Trophoblast cell (in vitro differentiated cells and primary cell): ENCODE data around the gene TREML1.

Source experiments
- DNase-seq, 2 donors: peaks; one replicate each; pipeline ENCODE4 v3.0.0-alpha.2; 2016
- H2AFZ ChIP-seq: 2 replicates; pipeline ENCODE4 v1.6.1; 2013; ENCODE audit warnings: low read length, moderate library complexity, mild to moderate bottlenecking; ENCODE audit not compliant: insufficient read depth, poor library complexity
- H2AK5ac ChIP-seq: 2 replicates; pipeline ENCODE4 v1.6.1; 2013; ENCODE audit warnings: mild to moderate bottlenecking, low read length
- H2BK120ac ChIP-seq: 2 replicates; pipeline ENCODE4 v1.6.1; 2013; ENCODE audit warnings: low read length, mild to moderate bottlenecking, moderate library complexity; ENCODE audit not compliant: insufficient read depth, poor library complexity
- H2BK12ac ChIP-seq: 2 replicates; pipeline ENCODE4 v1.6.1; 2013; ENCODE audit warnings: mild to moderate bottlenecking, low read length, moderate library complexity
- H2BK5ac ChIP-seq: 2 replicates; pipeline ENCODE4 v1.6.1; 2013; ENCODE audit warnings: low read length, low read depth, moderate library complexity, mild to moderate bottlenecking; ENCODE audit not compliant: poor library complexity
- H3K14ac ChIP-seq: 2 replicates; pipeline ENCODE4 v1.6.1; 2013; ENCODE audit warnings: mild to moderate bottlenecking, low read length
- H3K18ac ChIP-seq: 2 replicates; pipeline ENCODE4 v1.6.1; 2013; ENCODE audit warnings: mild to moderate bottlenecking, low read length
- H3K23ac ChIP-seq: 2 replicates; pipeline ENCODE4 v1.6.1; 2013; ENCODE audit warnings: low read length
- H3K27ac ChIP-seq: 2 replicates; pipeline ENCODE4 v1.5.1; 2013; ENCODE audit warnings: low read depth, mild to moderate bottlenecking, inconsistent platforms, low read length, moderate library complexity
- H3K27me3 ChIP-seq: 2 replicates; pipeline ENCODE4 v1.6.1; 2013; ENCODE audit warnings: inconsistent platforms, mild to moderate bottlenecking, low read length, moderate library complexity; ENCODE audit not compliant: insufficient read depth
- H3K36me3 ChIP-seq, 2 experiments: 1 replicate in 1 of 2; 2 replicates in 1 of 2; pipeline ENCODE4 v1.6.1; 2013; ENCODE audit warnings: low read length in 2 of 2, mild to moderate bottlenecking in 2 of 2, moderate library complexity in 1 of 2; ENCODE audit not compliant: insufficient read depth in 2 of 2, control insufficient read depth in 1 of 2
- H3K4ac ChIP-seq: 2 replicates; pipeline ENCODE4 v1.6.1; 2013; ENCODE audit warnings: low read depth, mild to moderate bottlenecking, low read length, moderate library complexity
- H3K4me1 ChIP-seq, 2 experiments: 1 replicate in 1 of 2; 2 replicates in 1 of 2; pipeline ENCODE4 v1.6.1; 2013; ENCODE audit warnings: low read length in 2 of 2, mild to moderate bottlenecking in 2 of 2, moderate library complexity in 1 of 2; ENCODE audit not compliant: insufficient read depth in 2 of 2, control insufficient read depth in 1 of 2
- H3K4me2 ChIP-seq: 2 replicates; pipeline ENCODE4 v1.6.1; 2013; ENCODE audit warnings: inconsistent platforms, mild to moderate bottlenecking, low read length, moderate library complexity
- H3K4me3 ChIP-seq: 2 replicates; pipeline ENCODE4 v1.5.1; 2013; ENCODE audit warnings: mild to moderate bottlenecking, low read depth, low read length, inconsistent platforms
- H3K79me1 ChIP-seq: one replicate; pipeline ENCODE4 v1.6.1; 2013; ENCODE audit warnings: low read length
- H3K79me2 ChIP-seq: 2 replicates; pipeline ENCODE4 v1.6.1; 2013; ENCODE audit warnings: low read length, mild to moderate bottlenecking; ENCODE audit not compliant: control insufficient read depth, insufficient read depth, poor library complexity
- H3K9ac ChIP-seq: 2 replicates; pipeline ENCODE4 v1.6.1; 2013; ENCODE audit warnings: mild to moderate bottlenecking, low read length
- H3K9me3 ChIP-seq: 2 replicates; pipeline ENCODE4 v1.6.1; 2013; ENCODE audit warnings: low read depth, mild to moderate bottlenecking, control low read depth, inconsistent platforms, low read length; ENCODE audit not compliant: insufficient read depth
- H4K12ac ChIP-seq: 2 replicates; pipeline ENCODE4 v1.6.1; 2013; ENCODE audit warnings: low read depth, mild to moderate bottlenecking, low read length, moderate library complexity
- H4K8ac ChIP-seq: 2 replicates; pipeline ENCODE4 v1.6.1; 2013; ENCODE audit warnings: low read depth, mild to moderate bottlenecking, low read length, moderate library complexity
- H4K91ac ChIP-seq: one replicate; pipeline ENCODE4 v1.6.1; 2013; ENCODE audit warnings: low read depth, mild to moderate bottlenecking, low read length, moderate library complexity
- WGBS: extraction: QIAGEN DNeasy Blood & Tissue Kit; methylation state at CpG from one replicate; pipeline ENCODE4 v1.1.7; 2013; ENCODE audit warnings: missing lambda C conversion rate; ENCODE audit not compliant: insufficient read length, insufficient coverage; ENCODE audit errors: extremely low coverage; 5-methylcytosine and 5-hydroxymethylcytosine counted together

Gene TREML1

DNA sequence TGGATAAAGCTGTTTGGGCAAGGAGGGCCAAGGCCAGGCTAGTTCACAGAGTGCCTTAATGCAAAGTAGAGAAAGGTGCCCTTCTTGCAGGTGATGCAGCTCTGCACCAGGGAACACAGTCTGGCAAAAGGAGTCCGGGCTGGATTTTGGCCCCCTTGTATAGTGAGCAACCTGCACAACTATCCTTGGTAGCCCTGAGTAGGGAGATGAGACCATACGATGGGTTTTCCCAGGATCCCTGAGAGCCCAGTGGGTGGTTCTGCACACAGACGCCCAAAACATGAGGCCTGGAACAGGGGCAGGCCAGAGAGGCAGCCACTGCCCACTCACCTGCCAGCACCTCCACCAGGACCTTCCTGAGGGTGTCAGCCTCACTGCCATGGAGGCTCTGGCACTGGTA is 6.8 kb upstream of the TREML1 start:
- Histone ChIP-seq H3K79me1 (no peaks in the 10 kb centered on the region), H3K4me1 (peaks cover 2 to 5% of the 10 kb centered on the region in 2 experiments), H3K18ac (no peak overlapping the region), H3K23ac (no peak overlapping the region), H4K8ac (no peak overlapping the region), H4K12ac (no peak overlapping the region), H3K9ac (no peak overlapping the region), H3K14ac (no peak overlapping the region), H2BK120ac (no peak overlapping the region), H4K91ac (no peak overlapping the region), H2BK12ac (no peak overlapping the region), H3K4ac (no peak overlapping the region), H2BK5ac (no peak overlapping the region), H2AFZ (no peak overlapping the region), H3K79me2 (no peaks in the 10 kb centered on the region), H3K27ac (no peak overlapping the region), H3K4me2 (no peak overlapping the region), H2AK5ac (no peak overlapping the region), H3K9me3 (peaks cover 3% of the 10 kb centered on the region), H3K27me3 (no peaks in the 10 kb centered on the region), H3K4me3 (no peak overlapping the region), H3K36me3 (no peaks in the 10 kb centered on the region)
- no peak for DNase-seq
- no CpG with 5 or more reads among the region's 3 CpGs for WGBS

DNA sequence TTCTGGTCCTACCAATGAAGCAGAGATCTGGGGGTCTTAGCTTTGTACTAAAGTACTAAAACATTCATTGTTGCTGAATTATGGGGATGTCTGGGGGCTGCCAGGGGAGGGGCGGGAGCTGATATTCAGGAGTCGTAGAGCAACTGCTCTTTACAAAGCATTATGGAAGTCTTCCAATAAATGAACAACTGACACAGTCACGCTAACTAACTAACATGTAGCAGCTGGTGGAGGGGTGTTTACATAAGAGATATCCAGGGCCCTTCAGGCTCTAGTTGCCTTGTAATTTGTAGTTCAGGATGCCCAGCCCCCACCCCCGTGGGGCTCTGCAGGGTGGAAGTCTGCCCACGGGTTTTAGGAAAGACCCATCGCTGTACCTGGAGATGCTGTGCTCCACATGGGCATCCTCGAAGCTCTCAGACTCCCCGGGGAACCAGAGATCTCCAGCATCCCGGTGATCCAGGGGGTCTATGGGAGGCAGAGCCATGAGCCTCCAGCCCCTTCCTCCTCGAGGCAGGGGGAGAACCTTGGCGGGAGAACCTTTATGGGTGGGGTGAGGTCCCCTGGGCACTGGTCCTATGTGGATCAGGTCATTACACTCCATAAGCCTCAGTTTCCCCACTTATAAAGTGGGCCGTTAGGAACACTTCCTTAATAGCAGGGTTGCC is 5.4 kb upstream of the TREML1 start:
- Histone ChIP-seq H2BK120ac (no peak overlapping the region), H3K23ac (no peak overlapping the region), H3K9ac (no peak overlapping the region), H3K4me2 (no peak overlapping the region), H3K18ac (no peak overlapping the region), H2AFZ (no peak overlapping the region), H3K79me1 (no peaks in the 10 kb centered on the region), H3K27me3 (no peaks in the 10 kb centered on the region), H3K4me3 (no peak overlapping the region), H3K14ac (no peak overlapping the region), H4K8ac (no peak overlapping the region), H2AK5ac (no peak overlapping the region), H3K9me3 (peaks cover 3% of the 10 kb centered on the region), H3K4ac (no peak overlapping the region), H4K12ac (no peak overlapping the region), H3K4me1 (peaks cover 7 to 8% of the 10 kb centered on the region in 2 experiments), H2BK12ac (no peak overlapping the region), H3K36me3 (no peaks in the 10 kb centered on the region), H4K91ac (no peak overlapping the region), H2BK5ac (no peak overlapping the region), H3K27ac (no peak overlapping the region), H3K79me2 (no peaks in the 10 kb centered on the region)
- WGBS: no CpG with 5 or more reads among the region's 12 CpGs
- DNase-seq: no peak

DNA sequence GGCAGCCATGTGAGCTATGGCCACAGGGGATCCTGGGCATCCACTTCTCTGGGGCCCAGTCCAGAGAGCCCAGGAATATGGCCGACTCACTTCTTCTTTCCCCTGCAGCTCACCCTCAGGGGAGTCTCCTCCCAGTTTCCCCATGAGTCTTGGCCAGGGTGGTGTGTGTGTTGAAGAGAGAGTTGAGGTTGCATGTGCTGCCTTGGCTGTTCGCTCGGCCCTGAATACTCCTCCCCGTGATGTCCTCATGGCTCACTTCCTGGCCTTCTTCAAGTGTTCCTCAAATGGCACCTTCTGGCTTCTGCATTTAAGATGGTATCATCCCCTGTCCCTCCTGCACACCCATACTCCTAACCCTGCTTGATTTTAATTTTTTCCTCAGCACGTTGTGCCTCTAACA is 3.2 kb upstream of the TREML1 start:
- peaks cover 2 to 15% of the 10 kb centered on the region in 2 experiments for H3K4me1 ChIP-seq
- no peak overlapping the region for H4K91ac ChIP-seq
- no peak overlapping the region for H4K12ac ChIP-seq
- no peak overlapping the region for H4K8ac ChIP-seq
- no peak overlapping the region for H2BK5ac ChIP-seq
- H3K4me2 ChIP-seq: no peak overlapping the region
- no peak overlapping the region for H3K18ac ChIP-seq
- H3K27me3 ChIP-seq: no peaks in the 10 kb centered on the region
- peaks cover 3% of the 10 kb centered on the region for H3K9me3 ChIP-seq
- H2AFZ ChIP-seq: no peak overlapping the region
- H2BK120ac ChIP-seq: no peak overlapping the region
- H2BK12ac ChIP-seq: no peak overlapping the region
- no peak overlapping the region for H3K27ac ChIP-seq
- no peaks in the 10 kb centered on the region for H3K79me2 ChIP-seq
- no peak overlapping the region for H3K23ac ChIP-seq
- H3K4me3 ChIP-seq: no peak overlapping the region
- H2AK5ac ChIP-seq: no peak overlapping the region
- H3K36me3 ChIP-seq: no peaks in the 10 kb centered on the region
- H3K9ac ChIP-seq: no peak overlapping the region
- WGBS: no CpG with 5 or more reads among the region's 5 CpGs
- H3K79me1 ChIP-seq: no peaks in the 10 kb centered on the region
- H3K14ac ChIP-seq: no peak overlapping the region
- no peak overlapping the region for H3K4ac ChIP-seq
- DNase-seq: no peak

DNA sequence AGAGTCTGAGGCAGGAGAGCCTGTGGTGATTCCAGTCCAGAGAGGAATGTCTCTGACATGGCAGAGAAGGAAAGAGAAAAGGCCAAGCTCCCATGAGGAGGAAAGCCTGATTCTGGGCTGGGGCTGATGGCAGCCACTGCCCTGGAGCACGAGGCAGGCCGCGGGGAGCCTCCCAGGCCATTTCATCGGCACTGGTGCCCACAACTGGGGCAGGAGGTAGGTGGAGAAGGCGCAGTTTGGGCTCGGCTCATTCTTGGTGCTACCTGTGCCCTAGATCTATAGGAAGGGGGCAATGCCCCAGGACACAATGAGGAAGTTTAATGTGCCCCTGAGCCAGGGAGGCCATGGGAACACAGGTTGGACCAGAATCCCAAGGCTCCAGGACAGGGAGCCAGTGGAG is 2.6 kb upstream of the TREML1 start:
- H2BK12ac ChIP-seq: no peak overlapping the region
- peaks cover 3% of the 10 kb centered on the region for H3K9me3 ChIP-seq
- no peak overlapping the region for H3K4me3 ChIP-seq
- H3K27me3 ChIP-seq: no peaks in the 10 kb centered on the region
- H3K27ac ChIP-seq: no peak overlapping the region
- H3K36me3 ChIP-seq: no peaks in the 10 kb centered on the region
- H2AFZ ChIP-seq: no peak overlapping the region
- H3K79me2 ChIP-seq: no peaks in the 10 kb centered on the region
- H4K8ac ChIP-seq: no peak overlapping the region
- no peak overlapping the region for H3K4ac ChIP-seq
- no peak overlapping the region for H4K91ac ChIP-seq
- H3K79me1 ChIP-seq: no peaks in the 10 kb centered on the region
- DNase-seq: no peak
- no peak overlapping the region for H2BK5ac ChIP-seq
- H2AK5ac ChIP-seq: no peak overlapping the region
- no CpG with 5 or more reads among the region's 6 CpGs for WGBS
- no peak overlapping the region for H3K9ac ChIP-seq
- H3K4me2 ChIP-seq: no peak overlapping the region
- no peak overlapping the region for H3K18ac ChIP-seq
- no peak overlapping the region for H2BK120ac ChIP-seq
- no peak overlapping the region for H3K23ac ChIP-seq
- H3K14ac ChIP-seq: no peak overlapping the region
- H3K4me1 ChIP-seq: peaks cover 2 to 15% of the 10 kb centered on the region in 2 experiments
- no peak overlapping the region for H4K12ac ChIP-seq
